Large intestine (tissue), 3 donors: ENCODE results near the gene HYAL4. TPM values are rescaled to one million over a fixed set of nuclear protein-coding genes. Genes with fewer than 3 reads are reported as not detected.
"Not testable (repeated sequence)": the region's sequence is repeated elsewhere in the genome, so short reads cannot be mapped to it uniquely, and the experiment has no call there.

ENCODE experiments used
- DNase-seq, 2 donors: peaks; one replicate each; pipeline versions ENCODE4 v3.0.0 to v3.0.0-alpha.2; 2013
- H3K27ac ChIP-seq: one replicate; pipeline ENCODE4 v1.5.1; 2013; ENCODE audit warnings: low read length
- H3K27me3 ChIP-seq: 2 replicates; pipeline ENCODE4 v1.6.1; 2013; ENCODE audit warnings: low read length; ENCODE audit not compliant: control insufficient read depth, insufficient read depth
- H3K36me3 ChIP-seq: 2 replicates; pipeline ENCODE4 v1.6.1; 2013; ENCODE audit warnings: low read length; ENCODE audit not compliant: control insufficient read depth, insufficient read depth
- H3K4me1 ChIP-seq: one replicate; pipeline ENCODE4 v1.6.1; 2013; ENCODE audit warnings: low read length; ENCODE audit not compliant: control insufficient read depth, insufficient read depth
- H3K4me3 ChIP-seq: one replicate; pipeline ENCODE4 v1.5.1; 2013; ENCODE audit warnings: low read length
- H3K9me3 ChIP-seq: one replicate; pipeline ENCODE4 v1.6.1; 2013; ENCODE audit warnings: mild to moderate bottlenecking, low read depth, low read length, moderate library complexity; ENCODE audit not compliant: control insufficient read depth
- WGBS: methylation state at CpG from one replicate; pipeline ENCODE4 v1.1.5; 2013; ENCODE audit warnings: low lambda C conversion rate; ENCODE audit not compliant: insufficient coverage; 5-methylcytosine and 5-hydroxymethylcytosine counted together
- polyA plus RNA-seq: library from polyadenylated mRNA; unstranded; fragments of 120-200 nt; gene quantifications from one replicate; pipeline ENCODE4 v1.2.1, GENCODE V29; 2013

Gene HYAL4
- polyA plus RNA-seq, 1 donor = not detected

- Histone ChIP-seq H3K27me3 (no peaks in the 10 kb centered on the region), H3K36me3 (no peaks in the 10 kb centered on the region), H3K27ac (no peak overlapping the region), H3K4me1 (no peaks in the 10 kb centered on the region), H3K4me3 (no peak overlapping the region), H3K9me3 (no peaks in the 10 kb centered on the region)
- no CpG with 5 or more reads among the region's 4 CpGs for WGBS
- no peak for DNase-seq
Observed at GRCh38 chr7:123819001-123819400, 26.0 kb upstream of the HYAL4 start.

- not testable (repeated sequence) for H3K9me3 ChIP-seq, H3K27ac ChIP-seq, H3K36me3 ChIP-seq, H3K27me3 ChIP-seq, DNase-seq, H3K4me1 ChIP-seq, H3K4me3 ChIP-seq
- 90% methylated on average over 2 of the region's 4 CpGs for WGBS
Observed at GRCh38 chr7:123819795-123820194, 25.2 kb upstream of the HYAL4 start.

GRCh38 chr7:123820864-123821263, 24.1 kb upstream of the HYAL4 start:
- H3K9me3 ChIP-seq = no peaks in the 10 kb centered on the region
- no peaks in the 10 kb centered on the region for H3K27me3 ChIP-seq
- no peaks in the 10 kb centered on the region for H3K36me3 ChIP-seq
- DNase-seq = no peak
- no peak overlapping the region for H3K4me3 ChIP-seq
- WGBS = 100% methylated on average over 1 of the region's 2 CpGs
- H3K27ac ChIP-seq = no peak overlapping the region
- no peaks in the 10 kb centered on the region for H3K4me1 ChIP-seq

- no peak for DNase-seq
- Histone ChIP-seq H3K36me3 (no peaks in the 10 kb centered on the region), H3K27ac (no peak overlapping the region), H3K27me3 (no peaks in the 10 kb centered on the region), H3K4me1 (no peaks in the 10 kb centered on the region), H3K4me3 (no peak overlapping the region), H3K9me3 (no peaks in the 10 kb centered on the region)
- whole genome bisulfite sequencing = no CpG with 5 or more reads among the region's 1 CpG
Observed at GRCh38 chr7:123821320-123821719, 23.6 kb upstream of the HYAL4 start.

GRCh38 chr7:123823898-123824753, 20.8 kb upstream of the HYAL4 start:
- Histone ChIP-seq H3K27me3 (no peaks in the 10 kb centered on the region), H3K4me3 (no peak overlapping the region), H3K4me1 (no peaks in the 10 kb centered on the region), H3K27ac (no peak overlapping the region), H3K36me3 (no peaks in the 10 kb centered on the region), H3K9me3 (no peaks in the 10 kb centered on the region)
- no CpG with 5 or more reads among the region's 3 CpGs for WGBS
- no peak for DNase-seq

GRCh38 chr7:123824754-123825067, 20.3 kb upstream of the HYAL4 start:
- no peaks in the 10 kb centered on the region for H3K36me3 ChIP-seq
- no peaks in the 10 kb centered on the region for H3K4me1 ChIP-seq
- H3K27ac ChIP-seq = no peak overlapping the region
- H3K9me3 ChIP-seq = no peaks in the 10 kb centered on the region
- DNase-seq = peak in 1 of 2 donors; percentile 10
- H3K4me3 ChIP-seq = no peak overlapping the region
- H3K27me3 ChIP-seq = no peaks in the 10 kb centered on the region
- 0% methylated on average over 1 of the region's 1 CpG for WGBS

- Histone ChIP-seq H3K4me1 (no peaks in the 10 kb centered on the region), H3K36me3 (no peaks in the 10 kb centered on the region), H3K9me3 (no peaks in the 10 kb centered on the region), H3K4me3 (no peak overlapping the region), H3K27me3 (no peaks in the 10 kb centered on the region), H3K27ac (no peak overlapping the region)
- DNase-seq = no peak
- whole genome bisulfite sequencing = no CpG with 5 or more reads among the region's 2 CpGs
Observed at GRCh38 chr7:123828805-123829204, 16.2 kb upstream of the HYAL4 start.

- Histone ChIP-seq H3K27me3 (no peaks in the 10 kb centered on the region), H3K4me1 (no peaks in the 10 kb centered on the region), H3K9me3 (no peaks in the 10 kb centered on the region), H3K4me3 (no peak overlapping the region), H3K27ac (no peak overlapping the region), H3K36me3 (no peaks in the 10 kb centered on the region)
- no peak for DNase-seq
- WGBS = no CpG with 5 or more reads among the region's 4 CpGs
Observed at GRCh38 chr7:123836656-123837055, 8.3 kb upstream of the HYAL4 start.

GRCh38 chr7:123839106-123839505, 5.9 kb upstream of the HYAL4 start:
- H3K4me1 ChIP-seq, H3K27me3 ChIP-seq, H3K9me3 ChIP-seq, H3K4me3 ChIP-seq, H3K27ac ChIP-seq, DNase-seq, H3K36me3 ChIP-seq: not testable (repeated sequence)
- WGBS = no CpG with 5 or more reads among the region's 2 CpGs

GRCh38 chr7:123844142-123844541, 827 bp upstream of the HYAL4 start:
- H3K27ac ChIP-seq, H3K4me3 ChIP-seq, H3K9me3 ChIP-seq, DNase-seq, H3K4me1 ChIP-seq, H3K36me3 ChIP-seq, H3K27me3 ChIP-seq: not testable (repeated sequence)
- no CpG with 5 or more reads among the region's 7 CpGs for WGBS

- DNase-seq = no peak
- Histone ChIP-seq H3K27me3 (no peaks in the 10 kb centered on the region), H3K4me3 (no peak overlapping the region), H3K36me3 (no peaks in the 10 kb centered on the region), H3K9me3 (no peaks in the 10 kb centered on the region), H3K4me1 (no peaks in the 10 kb centered on the region), H3K27ac (no peak overlapping the region)
- no CpG with 5 or more reads among the region's 1 CpG for WGBS
Observed at GRCh38 chr7:123845823-123846216, 851 bp downstream of the HYAL4 start.
